Body of pancreas (tissue), 4 donors: ENCODE measurements around the gene KERA.

Experiments used
- POLR2A ChIP-seq, 3 donors: fragments of 450-650 bp; IDR thresholded peaks; one replicate each; pipeline ENCODE4 v1.6.1; 2016; ENCODE audit warnings: antibody characterized with exemption in 3 of 3, mild to moderate bottlenecking in 2 of 3
- TF ChIP-seq, protein P1 (sequence below), 7 experiments: fragments of 450-650 bp in 4 of 7; fragments of 200-600 bp in 3 of 7; sonication (generic) in 3 of 7; IDR thresholded peaks; one replicate each; pipeline ENCODE4 v1.5.1; 2016 to 2019; ENCODE audit warnings: antibody characterized with exemption in 7 of 7

DNA sequence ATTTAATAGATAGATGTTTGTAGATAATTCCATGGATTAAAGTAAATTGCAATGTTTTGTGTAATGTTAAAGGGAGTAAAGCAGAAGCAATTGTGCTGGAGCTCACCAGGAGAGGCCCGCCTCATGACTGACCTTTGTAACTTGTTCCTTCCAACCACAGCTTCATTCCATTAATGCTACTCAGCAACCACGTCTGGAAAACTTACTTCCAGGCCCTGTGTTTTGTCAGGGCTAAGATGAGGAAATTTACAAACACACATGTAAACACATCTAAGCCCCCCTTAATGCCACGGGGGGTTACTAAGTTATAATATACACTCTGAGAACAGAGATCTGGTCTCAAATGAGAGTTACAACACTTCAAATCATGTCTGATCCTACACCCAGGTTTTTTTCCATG lies 41.1 kb upstream of the KERA start:
- TF ChIP-seq, protein P1, sequence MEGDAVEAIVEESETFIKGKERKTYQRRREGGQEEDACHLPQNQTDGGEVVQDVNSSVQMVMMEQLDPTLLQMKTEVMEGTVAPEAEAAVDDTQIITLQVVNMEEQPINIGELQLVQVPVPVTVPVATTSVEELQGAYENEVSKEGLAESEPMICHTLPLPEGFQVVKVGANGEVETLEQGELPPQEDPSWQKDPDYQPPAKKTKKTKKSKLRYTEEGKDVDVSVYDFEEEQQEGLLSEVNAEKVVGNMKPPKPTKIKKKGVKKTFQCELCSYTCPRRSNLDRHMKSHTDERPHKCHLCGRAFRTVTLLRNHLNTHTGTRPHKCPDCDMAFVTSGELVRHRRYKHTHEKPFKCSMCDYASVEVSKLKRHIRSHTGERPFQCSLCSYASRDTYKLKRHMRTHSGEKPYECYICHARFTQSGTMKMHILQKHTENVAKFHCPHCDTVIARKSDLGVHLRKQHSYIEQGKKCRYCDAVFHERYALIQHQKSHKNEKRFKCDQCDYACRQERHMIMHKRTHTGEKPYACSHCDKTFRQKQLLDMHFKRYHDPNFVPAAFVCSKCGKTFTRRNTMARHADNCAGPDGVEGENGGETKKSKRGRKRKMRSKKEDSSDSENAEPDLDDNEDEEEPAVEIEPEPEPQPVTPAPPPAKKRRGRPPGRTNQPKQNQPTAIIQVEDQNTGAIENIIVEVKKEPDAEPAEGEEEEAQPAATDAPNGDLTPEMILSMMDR (IDR thresholded peaks at IDR 0.05) = no peak
- no peak for TF ChIP-seq POLR2A (IDR thresholded peaks at IDR 0.05)
